ENCODE data around the gene PANK4. TPM values are rescaled to one million over a fixed set of nuclear protein-coding genes. Genes with fewer than 3 reads are reported as not detected.

Gene PANK4
- total and polyA plus RNA-seq, 9 of the 15 experiments (the other 6 are each of a cell fraction or from before 2014, with no cell fraction given): 0.93 to 55.6 (median 31.5) TPM

GRCh38 chr1:2547210-2548067 is 21.0 kb upstream of the PANK4 start (continued):
- TF ChIP-seq ZNF780A (CRISPR knock-in tag; IDR thresholded peaks at IDR 0.05): no peak
- TF ChIP-seq ZNF354B (CRISPR knock-in tag; IDR thresholded peaks at IDR 0.05): no peak
- TF ChIP-seq CEBPB (tag; IDR thresholded peaks at IDR 0.05): 0 out of 2 replicates have a peak, but pooled peaks have one; percentile 36
- no peak for TF ChIP-seq MYC (IDR thresholded peaks at IDR 0.05; ENCODE audit: low read depth, low read length)
- peak; percentile 37; the same call in 1 of the 2 replicates for TF ChIP-seq MYC (CRISPR knock-in tag; IDR thresholded peaks at IDR 0.05; ENCODE audit: borderline replicate concordance, low read depth)
- TF ChIP-seq TBL1XR1 (IDR thresholded peaks at IDR 0.05; ENCODE audit: low read length in 2 of 2): 0 out of 4 replicates have a peak, but pooled peaks of 1 of the 2 experiments have one; percentile 15
- no peak for TF ChIP-seq DNMT1 (IDR thresholded peaks at IDR 0.05)
- TF ChIP-seq ZBTB11 (CRISPR knock-in tag; IDR thresholded peaks at IDR 0.05): no peak
- TF ChIP-seq MYNN (IDR thresholded peaks at IDR 0.05): no peak; the same call in 1 of the 2 replicates
- TF ChIP-seq MYNN (CRISPR knock-in tag; IDR thresholded peaks at IDR 0.05): no peak
- TF ChIP-seq CXXC5 (CRISPR knock-in tag; IDR thresholded peaks at IDR 0.05): no peak
- TF ChIP-seq ZC3H4 (CRISPR knock-in tag; IDR thresholded peaks at IDR 0.05; ENCODE audit: borderline replicate concordance): 0 out of 2 replicates have a peak, but pooled peaks have one; percentile 48
- TF ChIP-seq SMARCA5 (IDR thresholded peaks at IDR 0.05): 0 out of 2 replicates have a peak, but pooled peaks have one; percentile 33
- TF ChIP-seq PHF8 (IDR thresholded peaks at IDR 0.05; ENCODE audit: borderline replicate concordance, low read length): peak; percentile 55; the same call in 1 of the 2 replicates
- no peak for TF ChIP-seq TEAD2 (tag; IDR thresholded peaks at IDR 0.05)
- TF ChIP-seq HMG20B (CRISPR knock-in tag; IDR thresholded peaks at IDR 0.05): no peak
- TF ChIP-seq TAF1 (IDR thresholded peaks at IDR 0.05; ENCODE audit: control insufficient read depth, extremely low read depth, insufficient read depth, low read length, severe bottlenecking): no peak
- no peak for TF ChIP-seq RCOR1 (IDR thresholded peaks at IDR 0.05; ENCODE audit: borderline replicate concordance in 1 of 2, low read depth in 2 of 2, low read length in 2 of 2)
- TF ChIP-seq ZNF740 (CRISPR knock-in tag; IDR thresholded peaks at IDR 0.05): peak; percentile 73
- TF ChIP-seq ZNF740 (tag; IDR thresholded peaks at IDR 0.05): no peak
- no peak for TF ChIP-seq HINFP (tag; conservative IDR thresholded peaks at IDR 0.05; ENCODE audit: low read depth)
- TF ChIP-seq CAMTA2 (CRISPR knock-in tag; conservative IDR thresholded peaks at IDR 0.05): no peak
- TF ChIP-seq POLR2G (IDR thresholded peaks at IDR 0.05; ENCODE audit: low read depth, low read length): peak; percentile 50
